HG02970 (cell line): Measurements from ENCODE around the gene KRT33A.

Source experiments
- ATAC-seq: cut with Tn5 transposase; IDR thresholded peaks from one replicate; pipeline ENCODE4 v1.9.1; 2021; ENCODE audit warnings: mild to moderate bottlenecking, moderate library complexity, moderate number of reproducible peaks; ENCODE audit not compliant: unreplicated experiment, low FRiP score

The KRT33A gene

GRCh38 chr17:41332239-41332638 is 18.4 kb downstream of the KRT33A start:
- no peak for ATAC-seq

DNA sequence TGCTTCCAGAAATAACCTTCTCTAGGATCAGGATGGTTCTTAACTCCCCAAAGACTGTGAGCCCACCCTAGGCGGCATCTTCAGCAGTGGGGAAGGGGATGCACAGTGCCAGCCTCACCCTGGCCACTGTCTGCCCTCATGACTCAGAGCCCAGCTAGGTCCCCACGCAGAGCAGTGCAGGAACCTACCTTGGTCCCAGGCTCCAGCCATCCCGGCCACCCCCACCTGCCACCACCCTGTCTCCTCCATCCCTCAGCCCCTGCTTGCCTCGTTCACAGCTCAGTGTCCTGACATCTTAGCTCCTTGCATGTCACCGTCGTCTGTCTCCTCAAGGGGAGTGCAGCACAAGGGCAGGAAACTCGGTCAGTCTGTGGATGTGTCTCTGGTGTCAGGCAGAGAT is 19.0 kb downstream of the KRT33A start:
- ATAC-seq, result no peak

DNA sequence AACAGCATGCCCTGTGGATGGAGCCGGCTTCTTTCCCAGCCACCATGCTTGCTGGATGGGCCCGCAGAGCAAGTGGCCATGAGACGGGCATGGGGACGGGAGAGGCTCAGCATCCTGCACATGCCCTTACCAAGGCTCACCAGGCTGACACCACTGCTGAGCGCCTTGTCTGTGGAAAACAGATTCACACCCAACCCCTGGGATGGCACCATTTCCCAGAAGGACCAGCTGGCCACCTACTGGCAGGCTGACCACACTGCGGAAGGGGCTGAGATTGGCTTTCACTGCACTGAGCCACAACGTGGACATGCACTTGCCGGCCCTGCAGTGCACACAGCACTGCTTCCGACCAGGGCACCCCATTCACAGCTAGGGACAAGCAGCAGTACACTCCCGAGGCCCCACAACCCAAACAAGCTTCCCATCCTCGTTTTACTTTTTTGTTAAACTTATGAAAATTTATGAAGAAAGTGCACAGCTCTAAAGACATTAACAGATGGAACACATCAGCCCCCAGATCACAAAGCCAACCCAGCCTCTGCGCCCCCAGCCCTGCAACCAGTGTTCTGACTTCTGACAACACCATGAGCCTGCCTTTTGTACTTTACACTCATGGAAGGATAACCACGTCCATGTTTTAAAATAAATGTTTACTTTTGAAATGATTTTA is 21.2 kb downstream of the KRT33A start:
- ATAC-seq, result no peak

GRCh38 chr17:41328207-41328606 is 22.4 kb downstream of the KRT33A start:
- no peak for ATAC-seq

DNA sequence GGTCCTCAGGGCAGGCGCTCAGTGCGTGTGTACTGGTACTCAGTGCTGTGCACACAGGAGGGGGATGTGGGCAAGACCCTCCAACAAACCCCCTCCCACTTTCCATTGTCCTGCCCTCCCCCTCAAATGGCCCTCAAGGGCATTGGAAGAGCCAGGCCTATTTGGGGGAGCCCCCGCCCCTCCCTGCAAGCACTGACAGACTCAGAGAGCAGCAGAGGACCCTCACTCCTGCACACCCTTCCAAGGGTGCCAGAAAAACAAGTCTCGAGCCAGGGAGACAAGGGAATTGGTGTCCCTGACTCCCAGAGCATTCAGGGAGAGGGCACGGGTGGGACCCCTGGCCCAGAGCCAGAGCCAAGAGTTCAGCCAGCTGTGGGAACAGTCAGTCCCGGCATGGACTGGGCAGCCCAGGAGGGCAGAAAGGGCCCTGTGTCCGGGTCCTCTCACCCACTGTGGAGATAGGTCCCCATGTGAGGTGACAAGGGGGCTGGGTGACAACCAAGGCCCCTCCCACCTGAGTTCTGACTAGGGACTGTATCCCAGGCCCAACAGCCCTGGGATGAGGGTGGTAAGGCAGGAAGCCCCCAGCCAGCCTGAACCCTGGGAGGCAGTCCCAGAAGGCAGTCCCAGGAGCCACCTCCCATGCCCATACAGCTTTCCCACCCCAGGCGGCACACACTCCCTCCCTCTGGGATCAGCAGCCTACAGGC is 23.1 kb downstream of the KRT33A start:
- no peak for ATAC-seq

- no peak for ATAC-seq
These were observed 24.2 kb downstream of the KRT33A start for GRCh38 chr17:41326173-41327145.

- no peak for ATAC-seq
These were observed 25.0 kb downstream of the KRT33A start for GRCh38 chr17:41325611-41326010.

DNA sequence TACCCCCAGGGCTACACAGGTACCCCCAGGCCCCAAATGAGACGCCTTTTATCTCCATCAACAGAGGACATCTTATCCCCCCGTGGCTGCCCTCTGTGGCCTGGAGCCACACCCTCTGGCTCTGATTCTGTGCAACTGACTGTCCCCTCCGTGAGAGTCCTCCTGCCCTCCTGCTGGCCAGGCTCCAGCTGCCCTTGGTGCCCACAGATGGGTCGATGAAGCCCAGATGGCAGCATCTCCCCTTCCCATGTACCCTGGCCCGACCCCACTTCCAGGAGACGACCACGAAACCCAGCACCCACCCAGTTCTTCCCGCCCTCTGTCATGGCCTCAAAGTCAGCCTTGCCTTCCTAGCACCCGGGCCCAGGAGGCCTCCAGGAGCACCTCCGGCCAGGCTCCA is 25.5 kb downstream of the KRT33A start:
- no peak for ATAC-seq

DNA sequence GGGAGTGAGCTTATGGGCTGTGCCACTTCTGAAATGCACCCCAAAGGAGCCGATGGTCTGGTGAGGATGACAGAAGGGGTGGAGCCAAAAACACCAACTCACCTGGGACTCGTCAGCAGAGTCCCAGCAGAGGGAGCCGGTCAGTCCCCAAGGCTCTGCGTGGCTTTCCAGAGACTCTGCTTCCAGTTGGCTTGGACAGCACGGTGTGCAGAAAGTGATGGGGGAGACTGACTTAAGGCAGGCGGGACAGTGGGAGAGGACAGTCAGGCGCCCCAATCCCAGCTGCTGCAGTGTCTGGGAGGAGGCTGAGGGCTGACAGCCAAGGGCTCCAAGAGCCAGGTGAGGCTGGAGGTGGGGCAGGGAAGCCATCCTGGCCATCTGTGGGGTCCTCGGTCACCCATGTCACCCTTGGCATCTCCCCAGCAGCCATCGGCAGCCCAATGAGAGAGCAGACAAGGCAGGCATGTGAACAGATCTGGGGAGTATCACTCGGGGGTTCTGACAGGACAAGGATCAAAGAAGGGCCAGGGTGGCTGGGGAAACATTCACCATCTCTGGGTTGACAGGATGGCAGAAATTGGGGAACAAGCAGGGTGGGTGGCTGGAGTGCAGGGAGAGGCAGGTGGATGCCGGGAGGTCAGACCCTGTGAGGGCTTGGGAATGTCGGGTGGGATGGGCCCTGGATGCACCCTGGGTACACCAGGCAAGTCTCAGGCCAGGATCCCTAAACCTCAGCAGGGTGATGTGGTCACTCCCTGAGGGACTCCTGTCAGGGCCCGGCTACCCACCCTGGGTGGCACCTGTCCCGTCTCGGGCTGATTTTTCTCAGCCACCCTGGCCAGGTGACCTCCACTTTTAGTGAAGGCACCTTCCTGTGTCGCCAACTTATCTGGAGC is 26.2 kb downstream of the KRT33A start:
- ATAC-seq, result no peak

DNA sequence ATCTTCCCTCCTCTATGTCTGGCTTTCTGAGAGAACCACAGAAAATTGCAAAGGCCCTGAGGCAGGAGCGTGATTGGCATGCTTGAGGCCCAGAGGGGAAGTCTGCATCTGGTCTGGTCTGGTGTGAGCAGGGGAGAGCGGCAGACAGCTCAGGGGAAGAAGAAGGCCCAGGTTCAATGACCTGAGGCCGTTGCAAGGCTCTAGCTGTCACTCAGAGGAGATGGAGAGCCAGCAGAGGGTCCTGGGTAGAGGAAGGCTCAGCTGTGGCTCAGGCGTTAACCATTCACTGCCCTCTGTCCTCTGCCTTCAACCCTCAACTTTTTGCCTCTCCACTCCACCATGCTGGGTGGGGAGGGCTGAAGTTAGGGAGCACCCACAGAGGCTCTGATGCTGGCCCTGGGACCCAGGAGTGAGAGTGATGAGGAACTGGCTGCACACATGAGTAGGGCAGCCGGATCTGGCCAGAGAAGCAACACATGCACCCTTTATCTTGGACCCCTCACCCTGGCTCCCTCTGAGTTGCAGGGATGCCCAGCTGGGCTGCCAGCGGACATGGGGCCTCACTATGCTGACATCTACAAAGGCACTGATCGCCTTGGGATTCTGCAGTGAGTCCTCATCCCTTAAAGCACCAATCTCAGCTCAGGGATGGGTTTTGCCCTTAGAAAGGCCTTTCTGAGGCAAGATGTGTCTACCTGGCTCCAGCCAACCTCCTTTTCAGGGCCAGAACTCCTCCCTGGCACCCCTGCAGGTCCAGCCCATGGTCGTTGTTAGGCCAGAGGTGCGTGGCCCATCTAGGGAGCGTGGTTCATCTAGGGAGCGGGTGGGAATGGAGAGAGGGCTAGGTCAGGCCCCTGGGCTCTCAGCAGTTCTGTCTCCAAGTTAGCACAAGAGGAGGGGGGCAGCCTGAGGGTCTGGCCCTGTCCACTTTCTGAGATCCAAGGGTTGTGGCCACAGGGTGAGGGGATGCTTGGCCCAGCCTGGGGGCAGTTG is 27.4 kb downstream of the KRT33A start:
- ATAC-seq, result no peak

DNA sequence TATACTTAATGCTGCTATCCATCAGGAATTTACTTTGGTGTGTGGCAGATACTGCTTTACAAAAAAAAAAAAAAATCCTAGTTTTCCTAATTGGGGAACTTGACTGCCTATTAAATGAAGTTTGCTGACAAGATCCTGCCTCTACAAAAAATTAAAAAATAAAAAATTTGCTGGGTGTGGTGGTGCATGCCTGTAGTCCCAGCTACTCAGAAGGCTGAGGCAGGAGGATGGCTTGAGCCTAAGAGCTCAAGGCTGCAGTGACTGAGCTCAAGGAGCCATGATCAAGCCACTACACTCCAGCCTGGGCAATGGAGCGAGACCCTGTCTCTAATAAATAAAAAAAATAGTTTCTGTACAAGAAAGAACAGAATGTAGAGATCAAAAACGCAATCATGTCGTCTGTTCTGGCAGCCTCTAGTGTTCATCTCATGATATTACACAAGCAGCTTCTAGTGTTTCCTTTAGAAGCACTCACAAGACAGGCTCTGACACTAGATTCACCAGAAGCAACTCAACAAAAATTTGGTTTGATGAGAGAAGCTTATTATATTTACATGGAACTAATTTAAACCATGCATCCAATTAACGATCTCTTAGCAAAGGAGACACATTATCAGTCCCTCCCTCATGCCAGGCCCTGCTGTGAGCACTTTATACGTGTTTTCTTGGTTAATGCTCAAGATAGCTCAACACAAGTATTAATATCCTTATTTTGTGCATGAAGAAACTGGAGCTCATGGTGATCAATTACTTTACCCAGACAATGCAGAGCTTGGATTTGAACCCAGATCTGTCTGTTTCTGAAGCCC is 28.3 kb downstream of the KRT33A start:
- ATAC-seq, result no peak

GRCh38 chr17:41318231-41318630 is 32.4 kb downstream of the KRT33A start:
- no peak for ATAC-seq

GRCh38 chr17:41315814-41316445 is 34.7 kb downstream of the KRT33A start:
- no peak for ATAC-seq

- no peak for ATAC-seq
These were observed 35.3 kb downstream of the KRT33A start, which contains the start of gene KRTAP17-1 for GRCh38 chr17:41315204-41315794. KRTAP17-1 (minus strand) TSS chr17:41315710; CDS start chr17:41315650, 60 bp downstream.

- ATAC-seq, result no peak
These were observed 39.5 kb downstream of the KRT33A start for GRCh38 chr17:41311111-41311510.

DNA sequence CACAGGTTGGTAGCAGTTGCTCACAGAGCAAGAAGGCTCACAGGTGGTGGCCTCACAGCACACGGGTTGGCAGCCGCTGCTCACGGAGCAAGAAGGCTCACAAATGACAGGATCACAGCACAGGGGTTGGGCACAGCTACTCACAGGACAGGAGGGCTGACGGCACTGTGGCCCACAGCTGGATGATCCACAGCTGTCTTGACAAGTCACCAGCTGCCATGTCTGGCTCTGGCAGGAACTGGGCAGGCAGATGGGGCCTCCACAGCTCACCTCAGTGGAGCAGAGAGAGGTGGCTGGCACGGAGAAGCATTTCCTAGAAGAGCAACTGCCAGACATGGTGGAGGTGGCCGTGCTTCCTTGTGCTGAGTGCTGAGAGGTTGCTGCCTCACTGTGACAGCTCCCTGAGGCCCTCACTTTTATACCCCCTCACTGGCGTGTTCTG is 41.7 kb downstream of the KRT33A start, which contains the start of gene KRTAP16-1:
Gene KRTAP16-1, minus strand, starts transcription at position 392 of the 442 bp plus-strand sequence. Its CDS starts 56 bp downstream, at position 336.
- no peak for ATAC-seq
